Neural progenitor cell (in vitro differentiated cells): ENCODE results near the gene SNX14. TPM values are rescaled to one million over a fixed set of nuclear protein-coding genes. Genes with fewer than 3 reads are reported as not detected.

Source experiments
- DNase-seq: peaks from one replicate; pipeline ENCODE4 v3.0.0-alpha.2; 2016; ENCODE audit warnings: low spot score
- H2AFZ ChIP-seq: fragments of 200-600 bp; sonication (generic); replicated peaks from 2 replicates; pipeline ENCODE4 v1.6.1; 2016; ENCODE audit warnings: antibody characterized with exemption
- H3F3A ChIP-seq: fragments of 200-600 bp; sonication (generic); 2 replicates; pipeline ENCODE4 v1.6.1; 2016; ENCODE audit warnings: antibody characterized with exemption, low read depth
- H3K27ac ChIP-seq: fragments of 200-600 bp; sonication (generic); 2 replicates; pipeline ENCODE4 v1.5.1; 2016; ENCODE audit warnings: mild to moderate bottlenecking
- H3K27me3 ChIP-seq: fragments of 200-600 bp; sonication (generic); 2 replicates; pipeline ENCODE4 v1.6.1; 2016; ENCODE audit warnings: mild to moderate bottlenecking, moderate library complexity
- H3K36me3 ChIP-seq: fragments of 200-600 bp; sonication (generic); 2 replicates; pipeline ENCODE4 v1.5.1; 2016
- H3K4me1 ChIP-seq: fragments of 200-600 bp; sonication (generic); 2 replicates; pipeline ENCODE4 v1.6.1; 2016; ENCODE audit warnings: mixed run types
- H3K4me2 ChIP-seq: fragments of 200-600 bp; sonication (generic); 2 replicates; pipeline ENCODE4 v1.6.1; 2016
- H3K4me3 ChIP-seq: fragments of 200-600 bp; sonication (generic); 2 replicates; pipeline ENCODE4 v1.5.1; 2016
- H3K79me2 ChIP-seq: fragments of 200-600 bp; sonication (generic); 2 replicates; pipeline ENCODE4 v1.6.1; 2016; ENCODE audit warnings: low read depth
- H3K9ac ChIP-seq: fragments of 200-600 bp; sonication (generic); 2 replicates; pipeline ENCODE4 v1.6.1; 2016
- H3K9me3 ChIP-seq: fragments of 200-600 bp; sonication (generic); 2 replicates; pipeline ENCODE4 v1.5.1; 2016; ENCODE audit warnings: low read depth
- H4K20me1 ChIP-seq: fragments of 200-600 bp; sonication (generic); 2 replicates; pipeline ENCODE4 v1.6.1; 2016; ENCODE audit warnings: low read depth
- H3K27ac Mint-ChIP-seq: 3 replicates; pipeline ENCODE4 v1.8.0; 2021; ENCODE audit warnings: mixed read lengths
- H3K27me3 Mint-ChIP-seq: 2 replicates; pipeline ENCODE4 v1.8.0; 2022; ENCODE audit warnings: low read depth, mild to moderate bottlenecking, inconsistent platforms, moderate library complexity, mixed read lengths; ENCODE audit not compliant: insufficient read depth
- H3K36me3 Mint-ChIP-seq: 3 replicates; pipeline ENCODE4 v1.8.0; 2021; ENCODE audit warnings: mixed read lengths
- H3K4me1 Mint-ChIP-seq: 3 replicates; pipeline ENCODE4 v1.8.0; 2021; ENCODE audit warnings: mixed read lengths
- H3K4me3 Mint-ChIP-seq: 3 replicates; pipeline ENCODE4 v1.8.0; 2021; ENCODE audit warnings: mild to moderate bottlenecking, moderate library complexity, mixed read lengths
- H3K9me3 Mint-ChIP-seq: 3 replicates; pipeline ENCODE4 v1.8.0; 2020; ENCODE audit warnings: mixed read lengths
- CTCF ChIP-seq: fragments of 200-600 bp; sonication (generic); IDR thresholded peaks from 2 replicates; pipeline ENCODE4 v1.5.1; 2017; ENCODE audit warnings: antibody characterized with exemption, mild to moderate bottlenecking
- EZH2 ChIP-seq: fragments of 200-600 bp; sonication (generic); IDR thresholded peaks from 2 replicates; pipeline ENCODE4 v1.6.1; 2017; ENCODE audit warnings: antibody characterized with exemption, mild to moderate bottlenecking, moderate library complexity
- EZH2phosphoT487 ChIP-seq: fragments of 200-600 bp; sonication (generic); IDR thresholded peaks from 2 replicates; pipeline ENCODE4 v1.6.1; 2017; ENCODE audit warnings: antibody characterized with exemption
- total RNA-seq: library from RNA; depleted of rRNA; stranded (reverse); fragments of >200 nt; gene quantifications from 2 replicates; pipeline ENCODE4 v1.2.3, GENCODE V29; 2015; ENCODE audit warnings: low replicate concordance

Gene SNX14
- total RNA-seq, 1 donor from 2014 or later = 95.2 TPM

- no peaks in the 10 kb centered on the region for H3K4me1 ChIP-seq
- H3K9ac ChIP-seq = no peak overlapping the region
- TF ChIP-seq CTCF = no peak
- no peak for TF ChIP-seq EZH2phosphoT487
- no peak for TF ChIP-seq EZH2
- H4K20me1 ChIP-seq = no peaks in the 10 kb centered on the region
- no peak overlapping the region for H2AFZ ChIP-seq
- Mint-ChIP-seq H3K27me3 (peaks cover 2% of the 10 kb centered on the region), H3K27ac (no peak overlapping the region), H3K4me3 (no peak overlapping the region), H3K9me3 (no peaks in the 10 kb centered on the region), H3K4me1 (peaks cover 3% of the 10 kb centered on the region), H3K36me3 (no peaks in the 10 kb centered on the region)
- H3K4me2 ChIP-seq = no peak overlapping the region
- H3K79me2 ChIP-seq = no peaks in the 10 kb centered on the region
- H3K36me3 ChIP-seq = no peaks in the 10 kb centered on the region
- H3F3A ChIP-seq = no peaks in the 10 kb centered on the region
- no peaks in the 10 kb centered on the region for H3K9me3 ChIP-seq
- peaks cover 12% of the 10 kb centered on the region for H3K27me3 ChIP-seq
- no peak overlapping the region for H3K4me3 ChIP-seq
- no peak overlapping the region for H3K27ac ChIP-seq
- no peak for DNase-seq
These were observed 134.9 kb downstream of the SNX14 start for GRCh38 chr6:85458782-85459181.

- H3K4me3 ChIP-seq = no peak overlapping the region
- H3K27ac ChIP-seq = no peak overlapping the region
- no peaks in the 10 kb centered on the region for H3K9me3 ChIP-seq
- DNase-seq = no peak
- Mint-ChIP-seq H3K27me3 (peaks cover 3% of the 10 kb centered on the region), H3K4me3 (no peak overlapping the region), H3K27ac (no peak overlapping the region), H3K36me3 (no peaks in the 10 kb centered on the region), H3K4me1 (peaks cover 3% of the 10 kb centered on the region), H3K9me3 (no peaks in the 10 kb centered on the region)
- no peak overlapping the region for H2AFZ ChIP-seq
- no peaks in the 10 kb centered on the region for H3K4me1 ChIP-seq
- no peaks in the 10 kb centered on the region for H3F3A ChIP-seq
- H3K27me3 ChIP-seq = peaks cover 18% of the 10 kb centered on the region
- H3K4me2 ChIP-seq = no peak overlapping the region
- TF ChIP-seq EZH2phosphoT487 (no peak), CTCF (no peak), EZH2 (no peak)
- H3K79me2 ChIP-seq = no peaks in the 10 kb centered on the region
- no peak overlapping the region for H3K9ac ChIP-seq
- no peaks in the 10 kb centered on the region for H4K20me1 ChIP-seq
- no peaks in the 10 kb centered on the region for H3K36me3 ChIP-seq
These were observed 135.5 kb downstream of the SNX14 start for GRCh38 chr6:85458184-85458583.

GRCh38 chr6:85456782-85457181 lies 136.9 kb downstream of the SNX14 start:
- Mint-ChIP-seq H3K36me3 (no peaks in the 10 kb centered on the region), H3K4me3 (no peak overlapping the region), H3K4me1 (peaks cover 3% of the 10 kb centered on the region), H3K27me3 (peaks cover 6% of the 10 kb centered on the region), H3K9me3 (no peaks in the 10 kb centered on the region), H3K27ac (no peak overlapping the region)
- H3K27me3 ChIP-seq = peaks cover 32% of the 10 kb centered on the region
- H3K9ac ChIP-seq = no peak overlapping the region
- TF ChIP-seq CTCF (no peak), EZH2 (no peak), EZH2phosphoT487 (no peak)
- H3K79me2 ChIP-seq = no peaks in the 10 kb centered on the region
- H3K4me3 ChIP-seq = no peak overlapping the region
- H4K20me1 ChIP-seq = no peaks in the 10 kb centered on the region
- no peak overlapping the region for H3K4me2 ChIP-seq
- no peak overlapping the region for H2AFZ ChIP-seq
- H3K27ac ChIP-seq = no peak overlapping the region
- H3F3A ChIP-seq = no peaks in the 10 kb centered on the region
- DNase-seq = no peak
- H3K4me1 ChIP-seq = no peaks in the 10 kb centered on the region
- no peaks in the 10 kb centered on the region for H3K36me3 ChIP-seq
- no peaks in the 10 kb centered on the region for H3K9me3 ChIP-seq

Other genes starting within 250 kb of the SNX14 start
- not detected in 2 replicates for gene NT5E, start 143.8 kb downstream of the SNX14 start, total RNA-seq
- gene SYNCRIP, start 49.0 kb upstream of the SNX14 start, total RNA-seq = 80.5 and 150 TPM in 2 replicates